ENCODE measurements around the gene THOC1.

Gene THOC1

GRCh38 chr18:213966-214365, 53.9 kb downstream of the THOC1 start:
- H4K8ac ChIP-seq (ENCODE audit: low read depth, low read length): no peak overlapping the region
- no peaks in the 10 kb centered on the region for H3K79me1 ChIP-seq (ENCODE audit: low read length)
- H3K4ac ChIP-seq (ENCODE audit: low read depth, low read length): no peak overlapping the region
- H3K4me3 ChIP-seq (ENCODE audit: low read depth, low read length): no peak overlapping the region
- no peak overlapping the region for H3K9ac ChIP-seq (ENCODE audit: low read length)
- H3K9me3 ChIP-seq (ENCODE audit: insufficient read depth, low read depth, low read length): no peaks in the 10 kb centered on the region
- no peak overlapping the region for H2BK5ac ChIP-seq (ENCODE audit: low read depth, low read length, poor library complexity)
- H2BK12ac ChIP-seq (ENCODE audit: low read length): no peak overlapping the region
- H3K18ac ChIP-seq (ENCODE audit: low read length): no peak overlapping the region
- no peak overlapping the region for H4K12ac ChIP-seq (ENCODE audit: low read depth, low read length)
- H2AFZ ChIP-seq (ENCODE audit: insufficient read depth, low read length, poor library complexity): no peak overlapping the region
- H3K36me3 ChIP-seq (ENCODE audit: control insufficient read depth in 1 of 2, insufficient read depth in 2 of 2, low read length in 2 of 2): peaks cover 10 to 30% of the 10 kb centered on the region in 2 experiments
- no CpG with 5 or more reads among the region's 3 CpGs for WGBS (ENCODE audit: extremely low coverage, insufficient coverage, insufficient read length)
- H3K27me3 ChIP-seq (ENCODE audit: insufficient read depth, low read length): no peaks in the 10 kb centered on the region
- no peaks in the 10 kb centered on the region for H3K79me2 ChIP-seq (ENCODE audit: control insufficient read depth, insufficient read depth, low read length, poor library complexity)
- H3K27ac ChIP-seq (ENCODE audit: low read depth, low read length): no peak overlapping the region
- DNase-seq: no peak
- H3K4me2 ChIP-seq (ENCODE audit: low read length): no peak overlapping the region
- no peak overlapping the region for H2BK120ac ChIP-seq (ENCODE audit: insufficient read depth, low read length, poor library complexity)
- no peak overlapping the region for H3K23ac ChIP-seq (ENCODE audit: low read length)
- no peak overlapping the region for H2AK5ac ChIP-seq (ENCODE audit: low read length)
- H3K14ac ChIP-seq (ENCODE audit: low read length): no peak overlapping the region
- no peaks in the 10 kb centered on the region for H3K4me1 ChIP-seq (ENCODE audit: control insufficient read depth in 1 of 2, insufficient read depth in 2 of 2, low read length in 2 of 2)
- no peak overlapping the region for H4K91ac ChIP-seq (ENCODE audit: low read depth, low read length)

DNA sequence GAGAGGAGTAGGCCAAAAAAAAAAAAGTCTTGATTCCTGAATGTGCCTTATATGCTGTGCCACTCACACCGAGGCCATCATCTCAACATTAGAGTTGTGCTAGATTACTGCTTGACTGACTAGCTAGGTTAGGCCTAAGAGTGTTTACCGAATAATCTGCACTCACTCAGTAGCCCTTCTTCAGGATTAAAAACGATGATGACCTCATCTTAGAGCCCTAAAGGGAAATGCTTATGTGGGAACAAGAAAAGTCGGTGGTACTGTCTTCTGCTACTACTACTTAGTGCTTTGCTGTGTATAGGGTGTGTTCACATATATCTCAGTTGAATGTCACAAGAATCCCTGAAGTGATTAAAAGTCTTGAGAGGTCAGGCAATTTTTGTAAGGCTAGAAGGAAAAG, 54.3 kb downstream of the THOC1 start:
- H2BK12ac ChIP-seq (ENCODE audit: low read length): no peak overlapping the region
- peaks cover 10 to 30% of the 10 kb centered on the region in 2 experiments for H3K36me3 ChIP-seq (ENCODE audit: control insufficient read depth in 1 of 2, insufficient read depth in 2 of 2, low read length in 2 of 2)
- no peaks in the 10 kb centered on the region for H3K4me1 ChIP-seq (ENCODE audit: control insufficient read depth in 1 of 2, insufficient read depth in 2 of 2, low read length in 2 of 2)
- no peak overlapping the region for H4K91ac ChIP-seq (ENCODE audit: low read depth, low read length)
- no CpG with 5 or more reads among the region's 4 CpGs for WGBS (ENCODE audit: extremely low coverage, insufficient coverage, insufficient read length)
- DNase-seq: no peak
- no peak overlapping the region for H2AFZ ChIP-seq (ENCODE audit: insufficient read depth, low read length, poor library complexity)
- no peak overlapping the region for H4K8ac ChIP-seq (ENCODE audit: low read depth, low read length)
- no peak overlapping the region for H2BK120ac ChIP-seq (ENCODE audit: insufficient read depth, low read length, poor library complexity)
- no peak overlapping the region for H3K4me3 ChIP-seq (ENCODE audit: low read depth, low read length)
- no peaks in the 10 kb centered on the region for H3K79me2 ChIP-seq (ENCODE audit: control insufficient read depth, insufficient read depth, low read length, poor library complexity)
- H2BK5ac ChIP-seq (ENCODE audit: low read depth, low read length, poor library complexity): no peak overlapping the region
- no peak overlapping the region for H3K4me2 ChIP-seq (ENCODE audit: low read length)
- no peak overlapping the region for H3K4ac ChIP-seq (ENCODE audit: low read depth, low read length)
- no peak overlapping the region for H3K14ac ChIP-seq (ENCODE audit: low read length)
- no peaks in the 10 kb centered on the region for H3K27me3 ChIP-seq (ENCODE audit: insufficient read depth, low read length)
- no peak overlapping the region for H3K23ac ChIP-seq (ENCODE audit: low read length)
- H2AK5ac ChIP-seq (ENCODE audit: low read length): no peak overlapping the region
- H3K27ac ChIP-seq (ENCODE audit: low read depth, low read length): no peak overlapping the region
- H4K12ac ChIP-seq (ENCODE audit: low read depth, low read length): no peak overlapping the region
- H3K18ac ChIP-seq (ENCODE audit: low read length): no peak overlapping the region
- no peaks in the 10 kb centered on the region for H3K79me1 ChIP-seq (ENCODE audit: low read length)
- H3K9me3 ChIP-seq (ENCODE audit: insufficient read depth, low read depth, low read length): no peaks in the 10 kb centered on the region
- no peak overlapping the region for H3K9ac ChIP-seq (ENCODE audit: low read length)

- Histone ChIP-seq H3K79me2 (ENCODE audit: control insufficient read depth, insufficient read depth, low read length, poor library complexity) (no peaks in the 10 kb centered on the region), H2BK5ac (ENCODE audit: low read depth, low read length, poor library complexity) (no peak overlapping the region), H3K14ac (ENCODE audit: low read length) (no peak overlapping the region), H4K91ac (ENCODE audit: low read depth, low read length) (no peak overlapping the region), H3K36me3 (ENCODE audit: control insufficient read depth in 1 of 2, insufficient read depth in 2 of 2, low read length in 2 of 2) (peaks cover 10 to 25% of the 10 kb centered on the region in 2 experiments), H2BK120ac (ENCODE audit: insufficient read depth, low read length, poor library complexity) (no peak overlapping the region), H3K4me2 (ENCODE audit: low read length) (no peak overlapping the region), H2BK12ac (ENCODE audit: low read length) (no peak overlapping the region), H3K23ac (ENCODE audit: low read length) (no peak overlapping the region), H2AK5ac (ENCODE audit: low read length) (no peak overlapping the region), H3K18ac (ENCODE audit: low read length) (no peak overlapping the region), H3K4me3 (ENCODE audit: low read depth, low read length) (no peak overlapping the region), H3K27ac (ENCODE audit: low read depth, low read length) (no peak overlapping the region), H3K9me3 (ENCODE audit: insufficient read depth, low read depth, low read length) (no peaks in the 10 kb centered on the region), H2AFZ (ENCODE audit: insufficient read depth, low read length, poor library complexity) (no peak overlapping the region), H3K9ac (ENCODE audit: low read length) (no peak overlapping the region), H4K8ac (ENCODE audit: low read depth, low read length) (no peak overlapping the region), H3K4me1 (ENCODE audit: control insufficient read depth in 1 of 2, insufficient read depth in 2 of 2, low read length in 2 of 2) (no peaks in the 10 kb centered on the region), H3K79me1 (ENCODE audit: low read length) (no peaks in the 10 kb centered on the region), H3K4ac (ENCODE audit: low read depth, low read length) (no peak overlapping the region), H3K27me3 (ENCODE audit: insufficient read depth, low read length) (no peaks in the 10 kb centered on the region), H4K12ac (ENCODE audit: low read depth, low read length) (no peak overlapping the region)
- DNase-seq: no peak
- no CpG with 5 or more reads among the region's 1 CpG for WGBS (ENCODE audit: extremely low coverage, insufficient coverage, insufficient read length)
These were observed 55.1 kb downstream of the THOC1 start for GRCh38 chr18:212780-213179.

DNA sequence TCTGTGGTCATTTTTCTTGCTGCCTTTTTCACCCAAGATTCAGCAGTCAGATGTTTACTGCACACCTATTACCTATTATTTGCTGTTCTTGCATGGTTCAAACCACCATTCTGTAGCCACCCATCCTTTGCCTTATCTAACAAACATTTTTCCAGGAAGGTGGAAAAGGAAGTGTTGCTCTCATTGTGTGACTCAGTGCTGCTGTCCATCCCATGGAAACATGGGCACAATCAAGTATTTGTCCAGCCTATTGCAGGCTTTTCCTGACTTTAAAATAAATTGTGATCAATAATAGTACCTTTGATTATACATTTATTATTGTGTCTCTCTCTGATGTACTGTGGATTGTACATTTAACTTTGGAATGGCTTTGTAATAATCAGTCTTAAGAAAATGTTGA, 56.3 kb downstream of the THOC1 start:
- Histone ChIP-seq H3K9ac (ENCODE audit: low read length) (no peak overlapping the region), H3K79me2 (ENCODE audit: control insufficient read depth, insufficient read depth, low read length, poor library complexity) (no peaks in the 10 kb centered on the region), H2BK5ac (ENCODE audit: low read depth, low read length, poor library complexity) (no peak overlapping the region), H3K36me3 (ENCODE audit: control insufficient read depth in 1 of 2, insufficient read depth in 2 of 2, low read length in 2 of 2) (peaks cover 10 to 22% of the 10 kb centered on the region in 2 experiments), H3K9me3 (ENCODE audit: insufficient read depth, low read depth, low read length) (no peaks in the 10 kb centered on the region), H3K14ac (ENCODE audit: low read length) (no peak overlapping the region), H3K4ac (ENCODE audit: low read depth, low read length) (no peak overlapping the region), H3K18ac (ENCODE audit: low read length) (no peak overlapping the region), H3K23ac (ENCODE audit: low read length) (no peak overlapping the region), H4K91ac (ENCODE audit: low read depth, low read length) (no peak overlapping the region), H2AK5ac (ENCODE audit: low read length) (no peak overlapping the region), H3K4me2 (ENCODE audit: low read length) (no peak overlapping the region), H4K12ac (ENCODE audit: low read depth, low read length) (no peak overlapping the region), H3K79me1 (ENCODE audit: low read length) (no peaks in the 10 kb centered on the region), H2AFZ (ENCODE audit: insufficient read depth, low read length, poor library complexity) (no peak overlapping the region), H4K8ac (ENCODE audit: low read depth, low read length) (no peak overlapping the region), H2BK12ac (ENCODE audit: low read length) (no peak overlapping the region), H3K4me3 (ENCODE audit: low read depth, low read length) (no peak overlapping the region), H2BK120ac (ENCODE audit: insufficient read depth, low read length, poor library complexity) (no peak overlapping the region), H3K27ac (ENCODE audit: low read depth, low read length) (no peak overlapping the region), H3K4me1 (ENCODE audit: control insufficient read depth in 1 of 2, insufficient read depth in 2 of 2, low read length in 2 of 2) (no peaks in the 10 kb centered on the region), H3K27me3 (ENCODE audit: insufficient read depth, low read length) (no peaks in the 10 kb centered on the region)
- no peak for DNase-seq
